ENCODE measurements around the gene B9D1.

The B9D1 gene, protein sequence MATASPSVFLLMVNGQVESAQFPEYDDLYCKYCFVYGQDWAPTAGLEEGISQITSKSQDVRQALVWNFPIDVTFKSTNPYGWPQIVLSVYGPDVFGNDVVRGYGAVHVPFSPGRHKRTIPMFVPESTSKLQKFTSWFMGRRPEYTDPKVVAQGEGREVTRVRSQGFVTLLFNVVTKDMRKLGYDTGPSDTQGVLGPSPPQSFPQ

DNA sequence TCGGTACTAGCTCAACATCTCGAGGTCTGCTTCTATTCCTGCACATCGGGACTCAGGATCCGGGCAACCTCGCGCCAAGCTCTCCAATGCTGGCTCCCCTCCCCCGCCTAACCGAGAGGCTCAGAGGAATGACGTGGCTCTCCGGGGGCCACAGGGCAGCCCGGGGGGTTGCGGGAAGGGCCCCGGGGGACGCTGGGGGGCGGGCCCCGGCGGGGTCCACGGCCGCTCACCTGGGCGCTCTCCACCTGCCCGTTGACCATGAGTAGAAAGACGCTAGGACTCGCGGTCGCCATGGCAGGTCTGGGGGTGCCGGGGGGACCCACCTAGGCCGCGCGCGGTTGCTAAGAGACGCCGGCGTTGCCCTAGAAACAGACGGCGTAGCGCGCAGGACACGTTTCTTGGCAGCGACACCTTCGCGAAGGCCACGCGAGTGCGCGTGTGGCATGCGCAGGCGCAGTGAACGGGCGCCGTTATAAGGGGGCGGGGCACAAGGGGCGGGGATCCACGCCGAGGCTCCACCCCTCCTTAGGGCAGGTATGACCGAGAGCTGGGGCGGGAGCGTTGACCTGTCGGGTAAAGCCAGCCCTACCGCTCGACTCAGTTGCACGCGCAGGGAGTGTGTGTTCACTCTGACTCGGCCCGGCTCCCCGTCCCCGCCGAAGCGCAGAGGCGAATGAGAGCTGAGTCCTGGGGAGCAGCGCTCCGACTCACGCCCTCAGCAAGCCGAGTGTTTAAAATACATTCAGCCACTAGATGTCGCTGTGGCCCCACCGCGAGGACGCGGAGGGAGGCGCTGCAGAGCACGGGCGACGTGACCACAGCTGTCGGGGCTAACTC is at the start of gene B9D1:
Gene B9D1, minus strand, starts transcription at position 447 of the 837 bp plus-strand sequence. Its CDS starts 154 bp downstream, at position 293.
- peak; percentile 89 to 91 for DNase-seq

DNA sequence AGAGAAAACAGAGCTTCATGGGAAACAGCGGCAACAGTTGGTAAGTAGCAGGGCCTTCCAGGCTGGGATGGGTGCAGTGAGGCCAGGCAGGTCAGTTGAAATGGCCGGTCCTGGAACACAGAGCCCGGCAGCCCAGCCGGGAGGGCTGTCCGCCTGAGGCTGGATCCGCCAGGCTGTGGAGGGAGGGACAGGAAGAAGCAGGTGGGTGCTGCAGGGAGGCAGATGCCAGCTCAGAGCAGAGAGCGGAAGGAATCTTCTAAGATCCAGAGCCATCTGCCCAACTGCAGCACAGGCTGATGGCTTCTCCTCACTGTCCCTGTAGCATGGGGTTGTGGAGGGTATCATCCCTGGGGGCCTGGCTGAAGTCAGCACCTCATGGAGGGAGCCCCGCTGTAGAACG is 49.1 kb upstream of the B9D1 start:
- DNase-seq: no peak

DNA sequence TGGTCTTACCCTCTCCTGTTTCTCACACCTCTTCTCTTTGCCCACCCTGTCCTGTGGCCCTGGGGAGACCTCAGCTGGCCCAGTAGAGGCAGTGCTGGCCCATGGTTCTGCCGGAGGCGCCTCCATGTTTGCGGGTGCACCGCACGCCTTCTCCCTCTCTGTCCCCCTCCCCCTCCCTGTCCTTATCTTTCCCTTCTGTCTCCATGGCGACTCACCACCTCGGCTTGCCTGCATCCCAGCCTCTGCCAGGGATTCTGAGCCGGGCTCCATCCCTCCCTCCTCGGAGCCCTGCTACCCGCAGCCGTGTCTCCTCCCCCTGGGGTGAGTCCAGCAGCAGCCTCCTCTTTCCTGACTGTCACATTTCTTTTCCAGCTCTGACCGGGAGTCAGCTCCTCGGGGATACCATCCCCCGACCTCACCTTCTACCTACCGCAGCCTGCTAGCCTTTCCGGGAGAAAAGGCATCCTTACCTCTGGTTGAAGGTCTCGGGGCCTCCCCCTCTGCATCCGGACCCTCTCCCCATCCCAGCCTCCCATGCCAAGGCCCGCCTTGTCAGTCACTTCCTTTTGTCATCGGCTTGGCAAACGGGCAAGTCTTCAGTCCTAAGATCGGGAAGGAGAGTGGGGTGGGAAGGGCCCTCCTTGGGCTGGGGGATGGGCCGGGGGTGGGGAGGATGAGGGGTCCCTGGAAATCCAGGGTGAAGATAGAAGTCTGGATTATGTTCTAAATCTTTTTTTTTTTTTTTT is 48.5 kb upstream of the B9D1 start, which contains the start of gene RNF112:
Gene RNF112, plus strand, starts transcription at position 358 of the 746 bp plus-strand sequence. Its CDS starts 177 bp downstream, at position 535.
- no peak for DNase-seq

DNA sequence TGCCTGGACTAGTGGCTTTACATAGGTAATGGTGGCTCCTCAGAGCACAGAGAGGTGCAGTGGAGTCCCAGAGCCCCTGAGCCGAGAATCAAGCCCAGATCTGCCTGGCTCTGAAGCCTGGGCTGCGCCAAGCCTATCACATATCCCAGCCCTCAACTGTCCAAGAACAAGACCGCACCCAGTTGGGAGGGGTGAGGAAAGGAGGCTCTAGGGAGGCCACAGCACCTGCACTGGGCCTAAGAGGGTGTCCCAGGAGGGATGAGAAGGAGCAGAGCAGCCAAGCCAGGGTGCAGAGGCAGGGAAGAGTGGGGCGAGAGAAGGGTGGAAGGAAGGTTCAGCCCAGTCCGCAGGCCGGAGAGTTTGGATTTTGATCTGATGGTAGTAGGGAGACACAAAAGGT is 47.6 kb upstream of the B9D1 start:
- DNase-seq: no peak

DNA sequence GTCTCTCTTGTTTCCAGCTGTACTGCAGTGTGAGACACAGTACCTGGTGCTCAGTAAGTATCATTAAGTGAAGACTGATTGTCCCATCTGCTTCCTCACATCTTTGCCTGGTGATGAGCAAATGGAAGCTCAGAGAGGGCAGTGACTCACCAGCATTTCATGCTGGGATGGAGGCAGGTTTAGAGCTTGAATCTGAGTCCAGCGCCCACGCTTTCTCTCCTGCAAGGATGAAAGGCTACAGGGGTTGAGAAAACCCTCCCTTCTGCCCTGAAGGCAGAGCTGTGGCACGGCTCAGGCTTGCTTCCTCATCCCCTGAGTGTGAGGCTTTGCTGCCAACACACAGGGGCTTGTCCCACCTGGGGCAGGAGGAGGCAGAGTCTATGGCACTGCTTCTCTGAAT is 47.0 kb upstream of the B9D1 start:
- peak in 1 of 2 donors; percentile 14 for DNase-seq

DNA sequence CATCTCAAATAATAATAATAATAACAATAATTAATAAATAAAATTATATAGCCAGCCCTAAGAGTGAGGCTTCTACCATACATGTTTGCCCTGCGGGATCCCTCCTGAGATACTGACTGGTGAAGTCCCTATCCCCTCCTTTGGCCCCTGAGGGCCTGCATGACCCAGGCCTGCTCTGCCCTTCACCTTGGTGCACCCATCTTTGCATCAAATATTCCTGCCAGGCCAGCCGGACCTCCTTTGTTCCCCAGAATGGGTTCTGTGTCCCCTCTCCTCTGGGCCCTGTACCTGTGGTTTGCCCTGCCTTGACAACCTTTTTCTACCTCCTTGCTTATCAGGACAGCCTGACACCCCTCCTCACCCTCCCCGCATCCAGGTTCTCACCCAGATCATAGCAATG is 46.5 kb upstream of the B9D1 start:
- no peak for DNase-seq

DNA sequence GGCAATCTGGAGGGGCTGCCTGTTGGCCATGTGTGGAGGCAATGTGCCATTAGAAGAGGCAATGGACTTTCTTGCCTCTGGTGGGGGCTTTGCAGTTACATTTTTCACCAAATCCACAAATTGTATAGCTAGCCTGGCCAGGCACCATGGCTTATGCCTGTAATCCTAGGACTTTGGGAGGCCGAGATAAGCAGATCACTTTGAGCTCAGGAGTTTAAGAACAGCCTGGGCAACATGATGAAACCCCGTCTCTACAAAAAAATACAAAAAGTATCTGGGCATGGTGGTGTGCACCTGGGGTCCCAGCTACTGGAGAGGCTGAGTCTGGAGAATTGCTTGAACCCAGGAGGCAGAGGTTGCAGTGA is 45.8 kb upstream of the B9D1 start:
- DNase-seq: no peak

DNA sequence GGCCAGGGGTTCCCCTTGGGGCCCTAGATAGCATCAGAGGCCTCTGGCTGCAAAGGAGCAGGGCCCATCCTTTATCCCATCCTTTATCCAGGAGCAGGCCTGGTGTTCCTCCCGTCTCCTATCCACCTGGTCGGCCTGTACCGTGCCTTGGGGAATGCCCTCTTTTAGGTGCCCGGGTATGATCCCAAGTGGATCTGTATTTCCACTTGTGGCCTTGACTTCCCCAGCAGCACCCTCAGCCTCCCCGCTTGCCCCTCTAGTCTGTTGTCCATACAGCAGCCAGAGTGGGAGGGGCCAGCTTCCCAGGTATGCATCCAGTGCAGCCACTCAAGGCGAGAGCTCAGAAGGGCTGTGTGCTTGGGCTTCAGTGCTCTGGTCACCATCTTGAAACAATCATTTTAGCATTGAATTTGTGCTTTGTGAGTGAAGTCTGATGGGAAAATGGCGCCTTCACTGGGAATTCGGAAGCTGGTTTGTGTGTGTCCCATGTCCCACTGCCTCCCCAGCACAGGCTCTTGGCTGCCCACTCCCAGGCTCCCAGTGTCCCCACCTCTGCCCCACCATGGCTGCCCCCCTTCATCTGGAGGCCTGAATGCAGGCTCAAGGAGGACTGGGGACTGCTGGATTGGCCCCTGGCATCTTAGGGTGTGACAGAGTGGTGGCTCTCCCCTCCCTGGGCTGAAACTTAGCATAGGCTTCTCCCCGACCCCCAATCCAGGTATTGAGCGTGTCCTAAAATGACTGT is 45.2 kb upstream of the B9D1 start:
- DNase-seq: no peak

DNA sequence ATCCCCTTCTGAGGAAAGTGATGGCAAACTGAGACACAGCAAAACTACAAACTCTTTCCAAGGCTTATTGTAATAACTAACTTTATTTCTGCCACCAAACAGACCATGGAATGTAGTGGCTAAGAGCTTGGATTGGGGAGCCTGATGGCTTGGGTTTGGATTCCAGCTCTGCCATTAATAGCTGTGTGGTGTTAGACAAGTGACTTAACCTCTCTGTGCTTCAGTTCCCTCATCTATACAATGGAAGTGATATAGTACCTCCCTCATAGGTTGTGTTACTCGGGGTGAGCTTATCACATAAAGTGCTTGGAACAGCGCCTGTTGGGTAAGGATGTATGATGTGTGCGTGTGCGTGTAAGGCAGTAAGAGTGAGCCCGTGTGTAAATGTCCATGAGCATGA is 42.6 kb upstream of the B9D1 start:
- DNase-seq: no peak

DNA sequence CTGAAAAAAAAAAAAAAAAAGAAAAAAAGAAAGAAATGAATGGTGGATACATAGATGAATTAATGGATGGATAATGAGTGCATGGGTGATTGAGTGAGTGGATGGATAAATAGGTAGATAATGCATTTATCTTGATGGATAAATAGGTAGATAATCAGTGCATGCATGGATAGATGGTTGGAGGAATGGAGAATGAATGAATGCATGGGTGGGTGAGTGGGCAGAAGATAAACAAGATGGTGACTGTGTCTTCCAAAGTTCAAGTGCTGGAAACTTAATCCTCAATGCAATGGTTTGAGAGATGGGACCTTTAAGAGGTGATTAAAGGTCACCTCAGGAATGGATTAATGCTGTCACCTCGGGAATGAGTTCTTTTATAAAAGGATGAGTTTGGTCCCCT is 41.7 kb upstream of the B9D1 start:
- DNase-seq: no peak

DNA sequence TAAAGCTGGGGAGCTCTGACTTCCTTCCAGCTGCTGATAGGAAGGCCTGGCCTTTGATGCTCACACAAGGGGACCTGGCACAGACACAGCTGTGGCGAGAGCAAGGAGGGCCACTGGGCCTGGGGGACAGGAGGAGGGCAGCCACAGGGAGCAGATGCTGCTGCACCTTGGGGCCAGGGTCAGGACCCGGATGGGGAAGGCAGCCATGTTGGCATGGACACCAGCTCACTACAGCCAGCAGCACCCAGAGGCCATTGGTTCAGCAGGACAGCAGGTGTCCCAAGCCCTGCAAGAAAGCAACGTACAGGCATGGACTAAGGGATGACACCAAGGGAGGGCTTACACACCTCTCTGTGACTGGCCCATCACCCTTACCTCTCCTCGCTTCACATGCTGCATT is 40.5 kb upstream of the B9D1 start:
- no peak for DNase-seq

DNA sequence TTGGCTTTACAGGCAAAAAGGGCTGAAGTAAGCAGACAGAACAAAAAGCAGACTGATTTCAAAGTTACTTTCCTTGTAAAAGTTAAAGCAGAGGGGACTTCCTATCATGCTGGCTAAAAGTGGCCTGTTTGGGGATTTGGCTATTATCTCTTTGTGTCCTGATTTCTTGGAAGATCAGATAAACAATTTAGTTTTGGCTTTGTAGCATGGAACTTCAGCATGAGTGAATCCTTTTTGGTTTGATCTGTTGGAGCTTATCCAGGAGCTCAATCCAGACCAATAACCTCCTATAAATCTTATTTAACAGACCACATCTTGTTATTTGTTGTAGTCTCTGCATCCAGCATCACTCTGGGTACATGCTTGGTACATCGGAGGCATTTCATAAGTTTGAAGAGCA is 39.6 kb upstream of the B9D1 start:
- no peak for DNase-seq

DNA sequence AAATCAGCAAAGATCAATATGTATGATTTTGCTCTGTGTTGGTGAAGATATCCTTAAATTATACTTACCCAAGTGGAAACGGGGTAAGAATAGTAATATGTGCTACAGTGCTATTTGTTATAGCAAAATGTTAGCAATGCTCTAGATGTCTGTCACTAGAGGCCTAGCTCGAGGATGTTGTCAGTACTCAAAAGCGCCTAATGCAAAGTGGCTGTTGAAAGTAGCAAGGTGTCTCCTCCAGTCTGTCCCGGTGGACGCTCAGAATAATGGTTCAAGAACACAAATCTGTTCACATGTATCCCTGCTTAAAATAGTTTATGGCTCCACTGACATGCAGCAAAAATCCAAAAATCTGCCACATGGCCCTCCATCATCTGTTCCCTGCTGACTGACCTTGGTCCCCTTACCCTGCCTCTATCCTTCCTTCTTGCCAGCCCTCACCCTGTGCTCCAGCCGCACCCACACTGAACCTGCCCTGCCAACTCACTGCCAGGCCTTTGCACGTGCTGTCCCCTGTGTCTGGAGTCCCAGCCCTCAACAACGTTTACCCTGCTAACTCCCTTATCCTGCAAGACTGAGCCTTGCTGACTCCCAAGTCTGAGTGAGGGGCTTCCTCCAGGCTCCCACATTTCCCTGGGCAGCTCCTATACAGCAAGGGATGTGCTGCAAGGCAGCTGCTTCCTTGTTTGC is 38.9 kb upstream of the B9D1 start:
- DNase-seq: no peak

DNA sequence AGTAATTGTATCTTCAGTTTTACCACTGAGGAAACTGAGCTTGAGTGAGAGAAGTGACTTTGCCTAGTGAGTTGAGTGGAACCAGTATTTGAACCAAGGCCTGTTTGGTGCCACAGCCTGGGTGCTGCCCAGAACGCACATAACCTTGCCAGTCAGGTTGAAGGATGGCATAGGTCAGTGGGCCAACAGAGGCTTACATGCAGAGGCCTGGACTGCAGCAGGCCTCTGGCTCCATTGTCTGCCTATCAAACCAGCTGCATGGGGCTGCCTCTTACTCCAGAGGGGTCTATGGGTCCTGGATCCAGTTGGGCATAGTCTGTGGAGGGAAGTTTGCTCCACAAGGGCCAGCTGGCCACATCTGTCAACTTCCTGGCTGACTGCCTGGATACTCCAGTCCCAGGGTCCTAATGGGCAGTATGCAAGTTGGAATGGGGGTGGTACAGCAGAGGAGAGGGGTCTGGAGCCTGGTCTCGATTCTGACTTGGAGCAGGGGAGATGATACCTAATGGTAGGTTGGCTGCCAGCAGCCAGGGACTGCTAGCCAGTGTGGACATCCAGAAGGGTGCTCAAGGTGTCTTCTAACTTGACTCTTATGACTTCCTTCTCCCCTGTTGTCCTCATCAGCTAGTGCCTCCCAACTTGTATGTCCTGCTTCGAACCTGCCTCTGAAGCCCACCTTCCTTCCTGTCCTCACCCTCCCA is 37.4 kb upstream of the B9D1 start:
- DNase-seq: no peak

DNA sequence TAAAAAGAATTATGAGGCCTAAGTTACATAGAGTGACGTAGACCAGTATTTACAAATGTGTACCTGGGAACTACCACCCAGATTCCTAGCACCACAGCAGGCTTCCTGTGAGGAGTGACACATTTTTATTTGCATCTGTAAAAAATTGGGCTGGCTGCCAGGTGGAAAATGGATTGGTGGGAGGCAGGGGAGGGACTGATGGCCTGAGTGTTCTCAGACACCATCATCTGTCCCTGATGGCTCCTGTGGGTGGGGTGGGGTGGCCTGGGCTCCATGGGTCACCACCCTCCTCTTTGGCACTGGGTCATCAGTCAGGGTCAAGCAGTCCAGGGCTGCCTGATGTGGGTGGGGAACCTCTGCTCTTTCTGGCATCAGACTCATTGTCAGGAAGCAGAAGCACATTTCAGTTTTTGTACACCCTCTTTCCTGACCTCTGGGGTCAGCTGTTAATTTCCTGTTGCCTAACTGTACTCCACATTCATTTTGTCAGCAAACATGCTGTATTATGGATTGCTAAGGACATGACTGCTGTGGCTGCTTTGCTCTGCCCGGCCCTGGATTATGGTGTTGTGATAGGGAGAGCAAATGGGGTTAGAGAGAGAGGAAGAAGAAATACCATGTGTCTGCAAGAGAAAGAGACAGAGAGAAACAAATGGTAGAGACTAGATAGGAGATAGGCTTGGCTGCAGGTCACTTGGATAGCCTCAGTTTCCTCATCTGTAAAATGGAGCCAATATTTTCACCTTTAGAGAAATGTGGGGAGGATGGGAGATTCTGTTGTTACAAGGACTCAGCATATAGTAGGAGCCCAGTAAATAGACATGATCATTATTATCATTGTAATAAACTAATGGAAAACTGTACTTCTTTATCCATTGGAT is 36.0 kb upstream of the B9D1 start:
- no peak for DNase-seq

DNA sequence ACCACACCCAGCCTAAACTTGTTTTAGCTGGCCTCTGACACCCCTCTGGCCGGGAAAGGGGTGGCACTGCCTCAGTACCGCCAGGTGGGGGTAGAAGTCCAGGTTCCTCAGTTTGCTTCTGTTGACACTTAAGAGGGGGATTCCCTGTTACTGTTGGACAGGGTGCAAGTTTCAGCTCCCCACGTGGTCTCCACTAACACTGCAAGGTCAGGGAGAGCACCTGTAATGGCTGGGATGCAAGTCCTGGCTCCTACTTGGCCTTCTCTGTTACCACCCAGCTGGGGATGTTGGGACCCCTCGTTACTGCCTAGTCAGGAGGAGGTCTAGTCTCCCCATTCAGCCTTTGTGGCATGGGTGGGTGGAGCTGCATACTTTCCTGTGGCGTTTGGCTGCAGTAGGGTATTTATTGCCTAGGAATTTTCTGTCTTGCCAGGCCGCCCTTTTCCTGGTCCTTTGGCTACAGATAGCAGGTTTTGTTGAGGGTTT is 35.1 kb upstream of the B9D1 start:
- DNase-seq: no peak

DNA sequence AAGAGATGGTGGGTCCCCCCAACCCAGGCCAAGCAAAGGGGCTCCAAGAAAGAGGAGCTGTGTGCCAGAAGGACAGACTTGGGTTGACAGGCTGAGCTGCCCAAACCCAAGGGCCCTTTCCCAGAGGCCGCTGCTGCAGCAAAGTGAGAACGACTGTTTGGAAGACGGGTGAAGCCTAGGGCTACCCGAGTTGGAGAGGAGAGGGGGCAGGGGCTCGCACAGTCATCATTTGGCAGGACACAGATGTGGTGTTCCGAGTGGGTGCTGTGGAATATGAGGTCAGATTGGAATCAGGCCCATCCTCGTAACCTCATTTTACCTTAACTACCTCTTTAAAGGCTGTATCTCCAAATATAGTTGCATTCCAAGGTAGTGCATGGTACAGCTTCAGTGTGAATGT is 29.8 kb upstream of the B9D1 start:
- no peak for DNase-seq

DNA sequence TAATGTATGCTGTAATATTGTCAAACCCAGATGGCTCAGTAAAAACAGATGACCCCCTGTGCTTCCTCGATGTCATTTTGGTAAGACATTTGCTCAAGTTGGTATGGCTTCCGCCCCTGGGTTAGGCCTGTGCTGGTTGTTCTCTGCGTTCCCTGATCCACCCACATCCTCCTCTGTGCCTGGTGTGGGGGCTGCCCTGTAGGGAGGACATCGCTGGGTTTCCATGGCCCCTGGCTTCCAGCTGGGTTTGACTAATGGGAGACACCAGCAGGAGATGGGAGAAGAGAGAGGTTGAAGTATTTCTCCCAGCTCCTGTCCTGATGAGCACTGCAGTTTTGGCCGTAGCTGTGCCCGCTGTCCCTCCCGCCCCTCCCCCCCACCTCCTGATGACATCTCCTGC is 28.9 kb upstream of the B9D1 start:
- DNase-seq: no peak

DNA sequence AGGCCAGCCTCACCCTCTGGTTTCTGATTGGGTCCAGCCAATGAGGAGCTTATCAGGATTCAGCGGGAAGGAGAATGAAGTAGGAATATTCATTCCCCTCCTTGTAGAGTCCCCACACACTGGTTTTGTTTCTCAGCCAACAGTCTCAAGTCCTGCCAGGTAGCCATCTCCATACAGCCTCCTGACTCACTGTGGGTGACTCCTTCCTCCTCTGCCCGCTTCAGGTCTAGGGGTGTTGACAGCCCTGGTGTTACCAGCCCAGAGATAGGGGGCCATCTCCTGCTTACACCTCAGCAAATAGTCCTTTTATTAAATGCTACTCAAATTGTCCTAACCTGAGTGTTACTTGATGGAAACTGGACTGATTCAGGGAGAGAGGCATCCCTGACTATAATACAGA is 28.4 kb upstream of the B9D1 start:
- no peak for DNase-seq

Data from stimulated activated CD4-positive, alpha-beta T cell treated with anti-CD3 and anti-CD28 coated beads, Interleukin-2, amount 100 ng/mL, for 48 hours (primary cell).